Muscle of leg (tissue), 11 donors: ENCODE results near the gene TEX261. TPM values are rescaled to one million over a fixed set of nuclear protein-coding genes. Genes with fewer than 3 reads are reported as not detected.

ENCODE experiments used
- DNase-seq: peaks from one replicate; pipeline ENCODE4 v3.0.0; 2013
- H3K27ac ChIP-seq: one replicate; pipeline ENCODE4 v1.5.1; 2013; ENCODE audit warnings: mild to moderate bottlenecking, low read length, control low read depth
- H3K27me3 ChIP-seq: one replicate; pipeline ENCODE4 v1.6.1; 2013; ENCODE audit warnings: low read length; ENCODE audit not compliant: control insufficient read depth, insufficient read depth
- H3K36me3 ChIP-seq: one replicate; pipeline ENCODE4 v1.6.1; 2013; ENCODE audit warnings: low read length; ENCODE audit not compliant: control insufficient read depth, insufficient read depth
- H3K4me1 ChIP-seq: one replicate; pipeline ENCODE4 v1.6.1; 2013; ENCODE audit warnings: low read length; ENCODE audit not compliant: control insufficient read depth, insufficient read depth
- H3K4me3 ChIP-seq: one replicate; pipeline ENCODE4 v1.5.1; 2013; ENCODE audit warnings: low read length, control low read depth
- H3K9me3 ChIP-seq: replicated peaks from 2 replicates; pipeline ENCODE4 v1.6.1; 2013; ENCODE audit warnings: low read depth, low read length; ENCODE audit not compliant: control insufficient read depth
- WGBS: methylation state at CpG from one replicate; pipeline ENCODE4 v1.1.5; 2013; ENCODE audit warnings: missing lambda C conversion rate; ENCODE audit not compliant: insufficient coverage; 5-methylcytosine and 5-hydroxymethylcytosine counted together
- polyA plus RNA-seq, 8 donors: library from polyadenylated mRNA; unstranded; fragments of 120-200 nt; gene quantifications; one replicate each; pipeline versions ENCODE4 v1.2.1 to v1.2.3, GENCODE V29; 2013; ENCODE audit warnings: inconsistent platforms in 1 of 8, low replicate concordance in 1 of 8; ENCODE audit not compliant: insufficient read length in 8 of 8, insufficient read depth in 1 of 8
- total RNA-seq: library from RNA; stranded (reverse); fragments of 120-200 nt; gene quantifications from one replicate; pipeline ENCODE4 v1.2.4, GENCODE V29; 2013

Gene TEX261
- total and polyA plus RNA-seq, 9 donors = 16.0 to 41.8 (median 35.3) TPM

DNA sequence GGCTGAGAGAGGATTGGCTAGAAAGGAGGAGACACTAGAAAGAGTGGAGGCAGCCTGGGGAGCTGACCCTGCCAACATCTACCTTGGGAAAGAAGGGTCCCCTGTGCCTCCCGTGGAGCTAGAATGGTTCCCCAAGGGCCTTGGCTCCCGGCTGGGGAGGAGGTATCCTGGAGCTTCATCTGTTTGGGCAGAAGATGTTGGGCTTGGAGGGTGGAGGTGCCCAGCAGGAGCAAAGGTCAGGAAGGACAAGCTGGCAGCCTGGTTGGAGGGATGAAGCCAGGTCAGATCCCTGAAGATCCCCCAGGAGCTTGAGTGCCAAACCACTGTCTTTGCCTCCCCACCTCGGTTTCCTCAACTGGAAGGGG lies 56.1 kb downstream of the TEX261 start:
- Histone ChIP-seq H3K9me3 (no peaks in the 10 kb centered on the region), H3K4me3 (no peak overlapping the region), H3K27ac (no peak overlapping the region), H3K27me3 (peaks cover 28% of the 10 kb centered on the region), H3K36me3 (no peaks in the 10 kb centered on the region), H3K4me1 (peaks cover 49% of the 10 kb centered on the region)
- DNase-seq = no peak
- WGBS = 44% methylated on average over 2 of the region's 3 CpGs

DNA sequence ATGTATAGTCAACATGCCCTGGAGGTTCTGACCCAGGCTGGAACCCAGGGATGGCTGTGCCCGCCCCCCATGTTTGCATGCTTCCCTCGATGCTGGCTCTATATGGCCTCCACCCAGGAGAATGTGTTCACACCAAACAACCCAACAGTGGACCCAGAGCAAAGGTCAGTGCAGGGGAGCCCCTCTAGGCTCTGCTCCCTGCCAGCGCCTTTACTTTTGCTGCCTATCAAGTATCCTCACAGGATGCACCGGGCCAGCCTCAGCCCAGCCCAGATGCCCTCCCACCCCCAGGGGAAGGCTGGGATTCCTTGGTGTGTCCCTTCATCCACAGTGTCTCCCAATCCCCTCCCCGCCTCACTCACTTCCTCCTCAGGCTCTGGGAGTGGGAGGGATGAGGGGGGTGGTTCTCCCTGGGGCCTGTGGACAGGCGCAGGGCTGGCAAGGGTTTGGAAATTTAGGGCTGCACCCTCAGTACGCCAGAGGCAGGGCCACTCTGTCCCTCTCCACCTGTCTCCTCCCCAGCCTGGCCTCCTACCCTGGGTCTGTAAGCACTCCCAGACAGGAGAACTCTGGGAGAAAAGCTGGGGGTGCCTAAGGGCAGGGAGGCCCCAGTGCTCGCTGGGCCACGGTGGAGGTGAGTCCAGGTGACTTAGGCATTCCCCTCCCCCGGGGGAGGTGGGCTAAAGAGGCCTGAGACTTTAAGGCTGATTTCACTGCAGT lies 56.6 kb downstream of the TEX261 start:
- no peaks in the 10 kb centered on the region for H3K36me3 ChIP-seq
- H3K27me3 ChIP-seq = peaks cover 28% of the 10 kb centered on the region
- 20% methylated on average over 1 of the region's 10 CpGs for WGBS
- no peaks in the 10 kb centered on the region for H3K9me3 ChIP-seq
- no peak overlapping the region for H3K4me3 ChIP-seq
- H3K4me1 ChIP-seq = peaks cover 45% of the 10 kb centered on the region
- no peak overlapping the region for H3K27ac ChIP-seq
- DNase-seq = no peak

DNA sequence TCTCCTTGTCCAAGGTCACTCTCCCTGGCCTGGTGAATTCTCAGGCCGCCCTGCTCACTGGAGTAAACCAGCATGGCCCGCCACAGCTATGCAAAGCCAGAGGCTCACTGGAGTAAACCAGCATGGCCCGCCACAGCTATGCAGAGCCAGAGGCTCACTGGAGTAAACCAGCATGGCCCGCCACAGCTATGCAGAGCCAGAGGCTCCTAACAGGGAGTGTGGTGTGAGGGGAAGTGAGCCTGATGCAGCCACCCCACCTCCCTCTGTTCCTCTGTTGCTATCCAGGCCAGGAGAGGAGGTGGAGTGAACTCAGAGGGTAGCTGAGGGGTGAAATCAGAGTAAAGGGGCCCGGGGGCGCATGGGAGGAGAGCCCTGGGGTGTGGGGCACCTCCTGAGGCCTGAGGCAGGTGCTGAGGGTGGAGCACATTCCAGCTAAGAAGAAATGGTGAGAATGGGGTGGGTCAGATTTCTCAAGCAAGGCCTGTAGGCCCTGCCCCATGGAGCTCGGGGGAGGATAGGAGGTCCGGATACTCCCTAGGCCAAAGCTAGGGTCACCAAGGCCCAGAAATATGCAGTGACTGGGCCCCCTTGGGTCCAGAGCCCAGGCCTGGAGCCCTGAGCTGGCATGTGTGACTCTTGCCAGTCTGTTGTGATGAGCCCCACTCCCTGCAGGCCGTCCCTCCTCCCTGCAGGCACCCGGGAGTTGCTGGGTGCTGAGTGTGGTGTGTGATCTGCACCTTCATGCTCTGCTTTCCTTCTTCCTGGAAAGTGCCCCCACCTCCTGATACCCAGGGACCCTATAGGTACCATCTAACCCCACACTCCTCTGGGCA lies 57.5 kb downstream of the TEX261 start:
- H3K27ac ChIP-seq = no peak overlapping the region
- no peaks in the 10 kb centered on the region for H3K36me3 ChIP-seq
- H3K27me3 ChIP-seq = peaks cover 28% of the 10 kb centered on the region
- peaks cover 43% of the 10 kb centered on the region for H3K4me1 ChIP-seq
- H3K4me3 ChIP-seq = no peak overlapping the region
- H3K9me3 ChIP-seq = no peaks in the 10 kb centered on the region
- 70% methylated on average over 6 of the region's 10 CpGs for WGBS
- DNase-seq = no peak

DNA sequence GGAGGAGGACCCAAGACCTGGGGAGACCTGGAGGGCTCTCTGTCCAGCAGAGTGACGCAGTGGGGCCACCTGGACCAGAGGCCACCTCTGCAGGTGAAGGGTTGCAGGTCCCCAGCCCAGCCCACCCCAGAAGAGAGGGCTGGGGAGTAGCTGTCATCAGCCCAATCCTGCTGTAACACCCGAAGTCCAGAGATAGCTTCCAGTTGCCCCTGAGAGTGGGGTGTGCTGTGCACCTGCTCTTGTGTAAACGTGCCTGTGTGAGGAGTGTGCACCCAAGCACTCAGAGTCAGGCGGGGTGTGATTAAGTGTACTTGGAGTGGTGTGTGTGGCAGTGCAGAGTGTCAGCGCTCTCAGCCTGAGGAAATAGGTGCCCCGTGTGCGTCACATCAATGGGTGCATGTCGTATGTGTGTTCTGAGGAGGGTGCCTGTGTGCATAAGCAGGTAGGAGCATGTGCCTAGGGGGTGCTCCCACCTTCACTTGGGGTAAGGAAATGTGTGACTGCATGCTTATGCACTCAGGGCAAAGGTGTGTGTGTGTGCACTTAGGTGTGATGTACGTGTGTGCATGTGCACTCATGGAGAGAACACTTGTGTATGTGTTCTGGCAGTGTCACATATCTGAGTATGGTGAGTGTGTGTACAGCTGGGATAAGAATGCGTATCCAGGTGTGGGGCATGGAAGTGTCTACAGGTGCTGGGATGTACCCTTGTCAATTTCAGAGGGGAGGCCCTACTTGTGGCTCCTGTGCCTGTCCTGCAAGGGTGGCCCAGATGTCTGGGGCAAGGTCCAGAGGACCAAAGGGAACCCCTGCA lies 58.3 kb downstream of the TEX261 start:
- WGBS = 67% methylated on average over 10 of the region's 10 CpGs
- H3K27me3 ChIP-seq = peaks cover 23% of the 10 kb centered on the region
- no peak overlapping the region for H3K4me3 ChIP-seq
- no peak for DNase-seq
- H3K27ac ChIP-seq = no peak overlapping the region
- H3K36me3 ChIP-seq = no peaks in the 10 kb centered on the region
- no peaks in the 10 kb centered on the region for H3K9me3 ChIP-seq
- peaks cover 52% of the 10 kb centered on the region for H3K4me1 ChIP-seq

Other genes starting within 250 kb of the TEX261 start
- 0.98 TPM for gene ADD2, start 226.7 kb downstream of the TEX261 start, total RNA-seq
- gene ADD2, start 226.7 kb downstream of the TEX261 start, polyA plus RNA-seq = 1 to 10 TPM; 1.6 to 4.2 (median 2.4) TPM
- not detected for gene FIGLA, start 204.2 kb downstream of the TEX261 start, total RNA-seq
- not detected for gene FIGLA, start 204.2 kb downstream of the TEX261 start, polyA plus RNA-seq
- 0.09 TPM for gene CLEC4F, start 174.3 kb downstream of the TEX261 start, total RNA-seq
- under 1 TPM in 7 of 8 donors, not detected in 1; 0.06 to 0.53 (median 0.15) TPM for gene CLEC4F, start 174.3 kb downstream of the TEX261 start, polyA plus RNA-seq
- 0.13 TPM for gene CD207, start 159.1 kb downstream of the TEX261 start, total RNA-seq
- under 1 TPM in 5 of 8 donors, not detected in 3; 0.06 to 0.69 (median 0.11) TPM for gene CD207, start 159.1 kb downstream of the TEX261 start, polyA plus RNA-seq
- gene VAX2, start 94.3 kb downstream of the TEX261 start, total RNA-seq = 1.7 TPM
- gene VAX2, start 94.3 kb downstream of the TEX261 start, polyA plus RNA-seq = 1 to 10 TPM; 1.6 to 4.0 (median 3.1) TPM
- 0.62 TPM for gene ATP6V1B1, start 59.0 kb downstream of the TEX261 start, total RNA-seq
- 1 to 10 TPM in 3 of 8 donors, under 1 TPM in 5; 0.30 to 2.7 (median 0.89) TPM for gene ATP6V1B1, start 59.0 kb downstream of the TEX261 start, polyA plus RNA-seq
- 0.80 TPM for gene ANKRD53, start 16.2 kb downstream of the TEX261 start, total RNA-seq
- 1 to 10 TPM in 5 of 8 donors, under 1 TPM in 3; 0.72 to 2.0 (median 1.1) TPM for gene ANKRD53, start 16.2 kb downstream of the TEX261 start, polyA plus RNA-seq
- 67.6 TPM for gene NAGK, start 73.8 kb upstream of the TEX261 start, total RNA-seq
- 10 to 100 TPM; 65.3 to 84.8 (median 76.6) TPM for gene NAGK, start 73.8 kb upstream of the TEX261 start, polyA plus RNA-seq
- gene MCEE, start 135.4 kb upstream of the TEX261 start, total RNA-seq = 32.8 TPM
- gene MCEE, start 135.4 kb upstream of the TEX261 start, polyA plus RNA-seq = 10 to 100 TPM; 19.9 to 27.5 (median 23.3) TPM
- gene MPHOSPH10, start 135.8 kb upstream of the TEX261 start, total RNA-seq = 21.3 TPM
- 10 to 100 TPM; 28.9 to 38.3 (median 32.8) TPM for gene MPHOSPH10, start 135.8 kb upstream of the TEX261 start, polyA plus RNA-seq
- gene PAIP2B, start 232.2 kb upstream of the TEX261 start, total RNA-seq = 5.9 TPM
- gene PAIP2B, start 232.2 kb upstream of the TEX261 start, polyA plus RNA-seq = 1 to 10 TPM; 3.3 to 6.2 (median 4.0) TPM